GM08714 (cell line): Measurements from ENCODE around the gene SP140.

Experiments used
- H3K4me3 ChIP-seq: fragments of 200-500 bp; sonication (Bioruptor generic); 2 replicates; pipeline ENCODE4 v1.5.1; 2014; ENCODE audit warnings: mild to moderate bottlenecking, low read length, inconsistent platforms
- ZNF274 ChIP-seq: IDR thresholded peaks from 2 replicates; pipeline ENCODE4 v1.6.1; 2012; ENCODE audit warnings: mild to moderate bottlenecking, low read depth, low read length

SP140 gene

GRCh38 chr2:230225486-230225885 is at the start of gene SP140:
Gene SP140 (plus strand): TSS chr2:230225736. CDS start chr2:230225845, 109 bp downstream.
- no peak for TF ChIP-seq ZNF274
- peak within 1 kb of the TSS; percentile 67 for H3K4me3 ChIP-seq

- H3K4me3 ChIP-seq: no peak overlapping the region
- no peak for TF ChIP-seq ZNF274
These were observed 48.5 kb upstream of the SP140 start for GRCh38 chr2:230176996-230177395.

- no peak overlapping the region for H3K4me3 ChIP-seq
- no peak for TF ChIP-seq ZNF274
These were observed 46.7 kb upstream of the SP140 start for GRCh38 chr2:230178546-230179485.

- no peak overlapping the region for H3K4me3 ChIP-seq
- TF ChIP-seq ZNF274: no peak
These were observed 45.6 kb upstream of the SP140 start for GRCh38 chr2:230179907-230180306.

- H3K4me3 ChIP-seq: no peak overlapping the region
- TF ChIP-seq ZNF274: no peak
These were observed 44.3 kb upstream of the SP140 start for GRCh38 chr2:230181195-230181594.

GRCh38 chr2:230184727-230185578 is 40.6 kb upstream of the SP140 start:
- H3K4me3 ChIP-seq: no peak overlapping the region
- TF ChIP-seq ZNF274: no peak

GRCh38 chr2:230202430-230203109 is 23.0 kb upstream of the SP140 start:
- no peak overlapping the region for H3K4me3 ChIP-seq
- no peak for TF ChIP-seq ZNF274

- no peak overlapping the region for H3K4me3 ChIP-seq
- no peak for TF ChIP-seq ZNF274
These were observed 22.3 kb upstream of the SP140 start for GRCh38 chr2:230203110-230203676.

- no peak for TF ChIP-seq ZNF274
- 0 out of 2 replicates have a peak overlapping the region, but pooled peaks have one; percentile 20 for H3K4me3 ChIP-seq
These were observed 20.5 kb upstream of the SP140 start for GRCh38 chr2:230205034-230205433.

- H3K4me3 ChIP-seq: no peak overlapping the region
These were observed 19.8 kb upstream of the SP140 start for GRCh38 chr2:230205721-230206120.

GRCh38 chr2:230208576-230208975 is 17.0 kb upstream of the SP140 start:
- no peak overlapping the region for H3K4me3 ChIP-seq
- TF ChIP-seq ZNF274: no peak

More at GRCh38 chr2:230205721-230206120, 19.8 kb upstream of the SP140 start:
- TF ChIP-seq ZNF274: no peak

- no peak overlapping the region; the same call in 1 of the 2 replicates for H3K4me3 ChIP-seq
- TF ChIP-seq ZNF274: no peak
These were observed 16.0 kb upstream of the SP140 start for GRCh38 chr2:230209422-230210051.

GRCh38 chr2:230216489-230216888 is 9.0 kb upstream of the SP140 start:
- no peak overlapping the region for H3K4me3 ChIP-seq
- no peak for TF ChIP-seq ZNF274

- TF ChIP-seq ZNF274: no peak
- H3K4me3 ChIP-seq: peak overlapping the region; percentile 48; the same call in 1 of the 2 replicates
These were observed 8.1 kb upstream of the SP140 start for GRCh38 chr2:230217424-230217823.
